Large intestine (tissue), 3 donors: ENCODE results near the gene RERE. TPM values are rescaled to one million over a fixed set of nuclear protein-coding genes. Genes with fewer than 3 reads are reported as not detected.
A peak's percentile ranks its signal among the peaks of the same experiment; 100 is the strongest.
"Not testable (repeated sequence)": the region's sequence is repeated elsewhere in the genome, so short reads cannot be mapped to it uniquely, and the experiment has no call there.

Experiments
- DNase-seq, 2 donors: peaks; one replicate each; pipeline versions ENCODE4 v3.0.0 to v3.0.0-alpha.2; 2013
- H3K27ac ChIP-seq: one replicate; pipeline ENCODE4 v1.5.1; 2013; ENCODE audit warnings: low read length
- H3K27me3 ChIP-seq: 2 replicates; pipeline ENCODE4 v1.6.1; 2013; ENCODE audit warnings: low read length; ENCODE audit not compliant: control insufficient read depth, insufficient read depth
- H3K36me3 ChIP-seq: 2 replicates; pipeline ENCODE4 v1.6.1; 2013; ENCODE audit warnings: low read length; ENCODE audit not compliant: control insufficient read depth, insufficient read depth
- H3K4me1 ChIP-seq: one replicate; pipeline ENCODE4 v1.6.1; 2013; ENCODE audit warnings: low read length; ENCODE audit not compliant: control insufficient read depth, insufficient read depth
- H3K4me3 ChIP-seq: one replicate; pipeline ENCODE4 v1.5.1; 2013; ENCODE audit warnings: low read length
- H3K9me3 ChIP-seq: one replicate; pipeline ENCODE4 v1.6.1; 2013; ENCODE audit warnings: mild to moderate bottlenecking, low read depth, low read length, moderate library complexity; ENCODE audit not compliant: control insufficient read depth
- WGBS: methylation state at CpG from one replicate; pipeline ENCODE4 v1.1.5; 2013; ENCODE audit warnings: low lambda C conversion rate; ENCODE audit not compliant: insufficient coverage; 5-methylcytosine and 5-hydroxymethylcytosine counted together
- polyA plus RNA-seq: library from polyadenylated mRNA; unstranded; fragments of 120-200 nt; gene quantifications from one replicate; pipeline ENCODE4 v1.2.1, GENCODE V29; 2013

Gene RERE
- polyA plus RNA-seq, 1 donor: 62.3 TPM

DNA sequence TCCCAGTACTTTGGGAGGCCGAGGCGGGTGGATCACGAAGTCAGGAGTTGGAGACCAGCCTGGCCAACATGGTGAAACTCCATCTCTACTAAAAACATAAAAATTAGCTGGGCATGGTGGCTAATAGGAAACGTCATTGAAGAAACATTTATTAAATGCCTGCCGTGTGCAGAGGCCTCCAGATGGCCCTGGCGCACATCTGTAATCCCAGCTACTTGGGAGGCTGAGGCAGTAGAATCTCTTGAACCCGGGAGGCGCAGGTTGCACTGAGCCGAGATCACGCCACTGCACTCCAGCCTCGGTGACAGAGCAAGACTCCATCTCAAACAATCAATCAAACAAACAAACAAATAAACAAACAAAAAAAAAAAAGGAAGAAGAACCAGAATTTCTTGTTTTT lies 368.9 kb downstream of the RERE start:
- H3K9me3 ChIP-seq, H3K27me3 ChIP-seq, DNase-seq, H3K4me3 ChIP-seq, H3K27ac ChIP-seq, H3K4me1 ChIP-seq: not testable (repeated sequence)
- H3K36me3 ChIP-seq: peaks cover 15% of the 10 kb centered on the region
- 80% methylated on average over 1 of the region's 11 CpGs for WGBS

DNA sequence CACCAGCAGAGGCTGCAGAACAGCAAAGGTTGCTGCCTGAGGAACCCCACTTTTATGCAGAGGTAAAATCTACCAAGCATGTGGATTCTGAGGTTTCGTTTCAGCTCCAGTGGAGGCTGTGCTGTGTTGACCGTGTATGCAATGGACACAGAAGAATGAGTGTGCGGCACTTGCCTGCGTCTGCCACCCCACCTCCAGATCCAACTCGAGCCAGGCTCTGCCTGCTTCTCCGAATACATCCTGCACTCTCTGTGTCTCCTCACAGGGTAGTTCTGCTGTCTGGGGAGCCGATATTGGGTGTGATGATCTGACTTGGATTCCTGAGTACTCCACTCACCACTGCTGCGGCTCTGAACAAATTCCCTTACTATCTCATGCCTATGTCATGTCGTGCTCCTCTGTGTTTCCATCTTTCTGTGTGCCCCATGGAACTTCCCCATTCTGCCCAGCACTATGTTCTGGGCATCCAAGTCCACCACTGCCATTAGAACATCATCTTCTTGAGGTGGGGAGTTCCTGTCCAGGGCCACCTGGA lies 369.8 kb downstream of the RERE start:
- H3K27ac ChIP-seq: no peak overlapping the region
- no peaks in the 10 kb centered on the region for H3K27me3 ChIP-seq
- no peaks in the 10 kb centered on the region for H3K4me1 ChIP-seq
- no peak overlapping the region for H3K4me3 ChIP-seq
- 100% methylated on average over 1 of the region's 9 CpGs for WGBS
- no peak for DNase-seq
- peaks cover 16% of the 10 kb centered on the region for H3K36me3 ChIP-seq
- H3K9me3 ChIP-seq: peaks cover 3% of the 10 kb centered on the region

DNA sequence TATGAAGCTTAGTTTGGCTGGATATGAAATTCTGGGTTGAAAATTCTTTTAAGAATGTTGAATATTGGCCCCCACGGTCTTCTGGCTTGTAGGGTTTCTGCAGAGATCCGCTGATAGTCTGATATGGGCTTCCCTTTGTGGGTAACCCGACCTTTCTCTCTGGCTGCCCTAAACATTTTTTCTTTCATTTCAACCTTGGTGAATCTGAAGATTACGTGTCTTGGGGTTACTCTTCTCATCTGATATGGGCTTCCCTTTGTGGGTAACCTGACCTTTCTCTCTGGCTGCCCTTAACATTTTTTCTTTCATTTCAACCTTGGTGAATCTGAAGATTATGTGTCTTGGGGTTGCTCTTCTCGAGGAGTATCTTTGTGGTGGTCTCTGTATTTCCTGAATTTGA lies 371.3 kb downstream of the RERE start:
- not testable (repeated sequence) for H3K27me3 ChIP-seq, H3K4me3 ChIP-seq, H3K27ac ChIP-seq, H3K4me1 ChIP-seq, DNase-seq, H3K9me3 ChIP-seq
- 80% methylated on average over 1 of the region's 5 CpGs for WGBS
- peaks cover 18% of the 10 kb centered on the region for H3K36me3 ChIP-seq

DNA sequence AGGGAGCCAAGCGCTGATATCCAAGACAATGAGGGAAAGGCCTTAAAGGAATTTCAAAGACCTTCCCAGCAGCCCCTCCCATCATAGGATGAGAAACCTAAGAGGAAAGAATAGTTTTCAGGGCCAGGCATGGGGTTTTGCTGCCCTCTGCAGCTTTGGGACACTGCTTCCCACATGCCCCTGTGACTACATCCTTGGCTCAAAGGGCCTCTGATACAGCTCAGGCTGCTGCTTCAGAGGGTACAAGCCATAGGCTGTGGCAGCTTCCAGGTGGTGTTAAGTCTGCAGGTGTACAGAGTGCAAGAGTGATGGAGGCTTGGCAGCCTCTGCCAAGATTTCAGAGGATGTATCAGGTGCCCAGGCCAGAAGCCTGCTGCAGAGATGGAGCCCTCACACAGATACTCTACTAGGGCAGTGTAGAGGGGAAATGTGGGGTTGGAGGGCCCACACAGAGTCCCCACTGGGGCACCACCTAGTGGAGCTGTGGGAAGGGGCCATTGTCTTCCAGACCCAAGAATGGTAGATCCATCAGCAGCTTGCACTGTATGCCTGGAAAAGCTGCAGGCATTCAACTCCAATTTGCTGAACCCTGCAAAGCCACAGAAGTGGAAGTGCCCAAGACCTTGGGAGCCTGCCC lies 373.8 kb downstream of the RERE start:
- no peak for DNase-seq
- Histone ChIP-seq H3K36me3 (peaks cover 17% of the 10 kb centered on the region), H3K9me3 (peaks cover 3% of the 10 kb centered on the region), H3K4me3 (no peak overlapping the region), H3K4me1 (peaks cover 10% of the 10 kb centered on the region), H3K27ac (no peak overlapping the region), H3K27me3 (no peaks in the 10 kb centered on the region)
- WGBS: 86% methylated on average over 1 of the region's 1 CpG

DNA sequence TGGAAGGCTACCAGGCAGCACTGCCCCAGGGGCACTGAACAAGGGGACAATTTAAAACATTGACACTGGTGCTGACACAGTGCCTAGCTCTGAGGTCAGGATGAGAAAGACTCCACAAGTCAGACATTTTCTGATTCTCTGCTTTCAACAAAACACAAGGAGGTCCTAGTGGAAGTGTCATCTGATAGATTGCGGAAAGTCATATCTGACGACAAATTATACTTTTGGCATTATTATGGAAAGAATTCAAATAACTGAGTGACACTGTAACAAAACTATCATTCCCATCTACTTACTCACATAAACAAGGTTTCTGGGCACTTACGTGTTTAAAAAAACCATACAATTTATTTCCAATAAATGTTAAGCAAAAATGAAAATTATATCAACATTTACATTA lies 376.0 kb downstream of the RERE start:
- H3K4me3 ChIP-seq: no peak overlapping the region
- peaks cover 3% of the 10 kb centered on the region for H3K9me3 ChIP-seq
- 90% methylated on average over 3 of the region's 3 CpGs for WGBS
- peaks cover 11% of the 10 kb centered on the region for H3K36me3 ChIP-seq
- no peak overlapping the region for H3K27ac ChIP-seq
- peaks cover 10% of the 10 kb centered on the region for H3K4me1 ChIP-seq
- no peaks in the 10 kb centered on the region for H3K27me3 ChIP-seq
- no peak for DNase-seq

DNA sequence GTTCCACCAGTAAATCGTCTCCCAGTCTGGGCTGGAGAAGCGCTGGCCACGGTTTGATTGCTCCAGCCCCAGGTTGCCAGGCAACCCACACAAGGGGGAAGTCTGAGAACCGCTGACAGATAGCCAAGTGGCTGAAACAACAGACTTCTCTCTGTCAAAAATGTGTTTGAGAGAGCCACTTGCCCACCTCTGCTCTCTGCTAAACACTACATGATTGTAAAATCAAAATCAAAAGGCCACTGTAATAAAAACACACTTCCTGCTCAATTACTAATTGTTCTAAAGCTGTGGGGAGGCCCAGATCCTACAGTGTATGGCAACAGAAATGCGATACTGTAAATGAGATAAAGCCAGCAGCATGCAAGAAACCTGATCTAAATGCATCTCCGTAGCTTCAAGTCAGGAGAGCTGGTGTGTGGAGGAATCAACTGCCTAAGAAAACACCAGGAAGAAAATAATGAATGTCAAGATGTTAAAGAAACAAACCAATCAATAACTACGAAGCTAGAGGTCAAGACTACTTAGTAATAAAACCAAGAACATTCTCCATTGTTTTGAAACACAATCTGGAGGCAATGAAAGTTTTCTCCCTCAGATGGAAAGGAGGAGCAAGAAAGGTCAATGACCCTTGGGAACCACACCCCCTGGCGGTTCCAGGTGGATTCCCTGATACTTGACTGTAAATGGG lies 378.3 kb downstream of the RERE start:
- H3K36me3 ChIP-seq: peaks cover 11% of the 10 kb centered on the region
- DNase-seq: peak; percentile 54 to 67
- peaks cover 3% of the 10 kb centered on the region for H3K9me3 ChIP-seq
- 20% methylated on average over 3 of the region's 8 CpGs for WGBS
- H3K27ac ChIP-seq: peak overlapping the region; percentile 21
- no peak overlapping the region for H3K4me3 ChIP-seq
- no peaks in the 10 kb centered on the region for H3K27me3 ChIP-seq
- H3K4me1 ChIP-seq: peaks cover 10% of the 10 kb centered on the region

DNA sequence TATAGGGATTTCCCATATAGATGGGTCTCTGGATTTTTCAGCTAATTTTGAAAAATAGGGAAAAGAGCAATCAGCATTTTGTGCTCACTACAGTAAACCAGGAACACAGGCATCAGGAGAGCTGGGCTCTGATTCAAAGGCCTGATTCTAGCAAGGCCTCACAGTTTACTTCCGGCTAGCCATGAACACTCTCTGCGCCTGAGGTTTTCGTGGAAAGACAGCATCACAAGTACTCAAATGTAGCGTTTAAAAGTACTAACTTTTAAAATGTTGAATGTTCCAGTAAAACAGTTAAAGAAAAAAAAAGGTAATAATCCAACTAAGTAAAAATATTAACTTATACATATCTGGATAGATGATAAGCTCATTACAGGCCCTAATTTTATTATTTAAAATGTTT lies 379.0 kb downstream of the RERE start:
- H3K9me3 ChIP-seq: peaks cover 3% of the 10 kb centered on the region
- peak overlapping the region; percentile 21 for H3K27ac ChIP-seq
- no peak overlapping the region for H3K4me3 ChIP-seq
- H3K27me3 ChIP-seq: no peaks in the 10 kb centered on the region
- no CpG with 5 or more reads among the region's 4 CpGs for WGBS
- DNase-seq: no peak
- H3K4me1 ChIP-seq: peaks cover 10% of the 10 kb centered on the region
- H3K36me3 ChIP-seq: peaks cover 7% of the 10 kb centered on the region

DNA sequence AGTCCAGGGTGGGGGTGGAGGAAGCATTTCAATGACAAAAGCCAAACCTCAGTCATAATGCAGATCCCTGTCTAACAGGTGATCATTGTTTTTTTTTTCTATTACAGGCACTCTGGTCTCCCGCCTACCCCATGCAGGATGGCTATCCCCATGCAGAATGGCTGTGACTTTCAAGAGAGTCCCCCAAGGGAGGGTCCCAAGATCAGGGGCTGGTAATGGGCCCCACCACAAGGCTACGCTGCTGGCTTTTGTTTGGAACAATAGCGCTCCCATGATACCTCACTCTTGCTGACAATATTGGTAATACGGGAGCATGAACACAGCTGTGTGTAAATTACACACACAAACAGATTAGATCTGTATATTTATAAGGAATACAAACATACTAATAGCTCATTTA lies 380.1 kb downstream of the RERE start:
- H3K27ac ChIP-seq: no peak overlapping the region

DNA sequence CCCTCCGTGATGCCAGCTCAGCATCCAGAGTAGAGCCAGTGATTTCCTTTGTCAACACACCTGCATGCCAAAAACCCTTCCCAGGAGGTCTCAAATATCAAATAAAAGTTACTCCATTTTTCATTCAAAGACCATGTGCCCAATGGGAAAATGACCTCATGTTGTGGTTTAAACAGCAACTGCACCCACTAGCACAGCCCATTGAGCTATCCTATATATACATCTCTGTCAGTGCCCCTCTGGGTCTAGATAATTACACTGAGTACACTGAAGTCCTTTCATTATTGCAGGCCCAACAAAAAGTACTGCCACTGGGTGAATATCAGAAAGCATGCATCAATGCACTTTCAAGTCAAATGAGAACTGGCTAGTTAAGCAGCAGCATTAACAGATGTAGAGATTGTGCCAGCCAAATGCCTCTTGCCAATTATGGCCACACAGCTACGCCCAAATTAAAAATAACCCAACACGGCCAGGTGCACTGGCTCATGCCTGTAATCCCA lies 381.8 kb downstream of the RERE start:
- no peak for DNase-seq
- WGBS: no CpG with 5 or more reads among the region's 3 CpGs
- Histone ChIP-seq H3K4me1 (peaks cover 10% of the 10 kb centered on the region), H3K27ac (no peak overlapping the region), H3K9me3 (no peaks in the 10 kb centered on the region), H3K27me3 (no peaks in the 10 kb centered on the region), H3K4me3 (no peak overlapping the region), H3K36me3 (peaks cover 3% of the 10 kb centered on the region)

More for the DNA sequence above, 380.1 kb downstream of the RERE start:
- no peak for DNase-seq
- no peaks in the 10 kb centered on the region for H3K27me3 ChIP-seq
- no CpG with 5 or more reads among the region's 4 CpGs for WGBS
- no peak overlapping the region for H3K4me3 ChIP-seq
- no peaks in the 10 kb centered on the region for H3K9me3 ChIP-seq
- H3K36me3 ChIP-seq: peaks cover 6% of the 10 kb centered on the region
- H3K4me1 ChIP-seq: peaks cover 10% of the 10 kb centered on the region

DNA sequence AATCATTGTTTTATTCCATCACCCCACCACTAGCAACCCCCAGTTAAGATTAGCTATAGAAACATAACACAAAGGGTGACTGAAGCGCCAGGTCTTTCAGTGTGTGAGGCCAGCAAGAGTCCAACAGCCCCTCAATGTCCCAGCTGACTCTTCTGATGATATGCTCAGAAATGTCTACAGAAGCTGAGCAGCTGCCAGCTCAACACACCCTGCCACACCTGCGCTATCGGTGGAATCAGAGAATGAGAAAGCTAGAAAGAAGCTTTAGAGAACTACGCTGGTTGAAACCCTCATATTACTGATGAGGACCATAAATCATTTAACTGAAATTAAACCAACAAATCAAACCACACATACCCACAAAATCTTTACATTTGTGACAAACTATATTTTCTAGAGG lies 383.3 kb downstream of the RERE start:
- 100% methylated on average over 2 of the region's 4 CpGs for WGBS
- Histone ChIP-seq H3K4me3 (no peak overlapping the region), H3K27me3 (no peaks in the 10 kb centered on the region), H3K27ac (no peak overlapping the region), H3K4me1 (peaks cover 4% of the 10 kb centered on the region), H3K36me3 (peaks cover 3% of the 10 kb centered on the region), H3K9me3 (no peaks in the 10 kb centered on the region)
- DNase-seq: no peak
